ENCODE measurements around the gene UNC13B. TPM values are rescaled to one million over a fixed set of nuclear protein-coding genes. Genes with fewer than 3 reads are reported as not detected.
"Not testable (repeated sequence)": the region's sequence is repeated elsewhere in the genome, so short reads cannot be mapped to it uniquely, and the experiment has no call there.

The UNC13B gene
- polyA plus RNA-seq, 4 donors, result 23.9 to 26.7 (median 26.5) TPM

GRCh38 chr9:35162605-35163315 is 951 bp downstream of the UNC13B start:
- peak in 2 of 4 donors; percentile 3 for DNase-seq (ENCODE audit: low read depth in 4 of 4, low spot score in 2 of 4)

DNA sequence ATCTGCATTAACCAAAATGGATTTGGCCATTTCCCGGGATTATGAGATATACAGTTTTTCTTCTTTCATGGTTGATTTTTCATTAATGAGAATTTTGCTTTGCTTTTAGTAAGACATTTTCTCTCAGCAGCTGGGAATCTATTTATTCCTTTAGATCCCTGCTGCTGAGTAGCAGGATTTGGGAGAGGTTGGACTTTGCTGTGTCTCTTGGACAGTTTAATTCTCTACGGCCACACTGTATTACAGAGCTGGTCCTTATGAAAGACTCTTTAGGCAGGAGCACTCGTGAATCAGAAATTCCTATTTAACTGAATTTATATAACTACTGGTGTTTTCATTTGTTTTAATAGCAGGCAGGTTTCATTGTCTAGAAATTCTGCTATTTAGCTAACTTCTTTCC is 1.6 kb downstream of the UNC13B start:
- no peak for DNase-seq (ENCODE audit: low read depth in 4 of 4, low spot score in 2 of 4)

DNA sequence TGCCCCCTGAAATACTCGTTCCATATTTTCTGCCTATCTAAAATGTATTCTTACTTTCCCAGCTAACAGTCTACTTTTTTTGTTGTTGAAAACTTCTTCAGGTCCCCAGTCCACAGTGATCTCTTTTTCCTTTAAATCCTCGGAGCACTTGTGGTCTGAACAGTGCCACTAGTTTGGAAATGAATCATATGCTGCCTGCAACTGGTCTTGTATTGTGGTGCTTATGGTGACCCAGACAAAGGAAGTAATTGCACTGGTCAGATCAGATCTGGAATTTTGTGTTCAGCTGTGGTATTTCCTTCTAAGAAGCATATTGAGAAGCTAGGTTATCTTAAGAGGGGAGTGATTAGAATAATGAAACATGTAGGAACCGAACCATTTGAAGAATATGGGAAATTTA is 2.9 kb downstream of the UNC13B start:
- DNase-seq (ENCODE audit: low read depth in 4 of 4, low spot score in 2 of 4), result no peak

DNA sequence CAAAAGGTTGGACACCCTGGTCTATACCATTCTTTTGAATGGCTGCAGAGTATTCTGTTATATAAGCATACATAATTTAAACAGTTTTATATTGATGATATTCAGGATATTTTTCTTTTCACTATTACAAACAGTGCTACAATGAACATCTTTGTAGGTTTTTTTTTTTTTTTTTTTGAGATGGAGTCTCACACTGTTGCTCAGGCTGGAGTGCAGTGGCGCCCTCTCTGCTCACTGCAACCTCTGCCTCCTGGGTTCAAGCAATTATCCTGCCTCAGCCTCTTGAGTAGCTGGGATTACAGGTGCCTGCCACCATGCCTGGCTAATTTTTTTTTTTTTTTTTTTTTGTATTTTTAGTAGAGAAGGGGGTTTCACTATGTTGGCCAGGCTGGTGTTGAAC is 5.6 kb downstream of the UNC13B start:
- not testable (repeated sequence) for DNase-seq (ENCODE audit: low read depth in 4 of 4, low spot score in 2 of 4)

- DNase-seq (ENCODE audit: low read depth in 4 of 4, low spot score in 2 of 4), result no peak
Measured at GRCh38 chr9:35168963-35169362, 7.2 kb downstream of the UNC13B start.

GRCh38 chr9:35172878-35173277 is 11.1 kb downstream of the UNC13B start:
- no peak for DNase-seq (ENCODE audit: low read depth in 4 of 4, low spot score in 2 of 4)

GRCh38 chr9:35177520-35177919 is 15.7 kb downstream of the UNC13B start:
- no peak for DNase-seq (ENCODE audit: low read depth in 4 of 4, low spot score in 2 of 4)

DNA sequence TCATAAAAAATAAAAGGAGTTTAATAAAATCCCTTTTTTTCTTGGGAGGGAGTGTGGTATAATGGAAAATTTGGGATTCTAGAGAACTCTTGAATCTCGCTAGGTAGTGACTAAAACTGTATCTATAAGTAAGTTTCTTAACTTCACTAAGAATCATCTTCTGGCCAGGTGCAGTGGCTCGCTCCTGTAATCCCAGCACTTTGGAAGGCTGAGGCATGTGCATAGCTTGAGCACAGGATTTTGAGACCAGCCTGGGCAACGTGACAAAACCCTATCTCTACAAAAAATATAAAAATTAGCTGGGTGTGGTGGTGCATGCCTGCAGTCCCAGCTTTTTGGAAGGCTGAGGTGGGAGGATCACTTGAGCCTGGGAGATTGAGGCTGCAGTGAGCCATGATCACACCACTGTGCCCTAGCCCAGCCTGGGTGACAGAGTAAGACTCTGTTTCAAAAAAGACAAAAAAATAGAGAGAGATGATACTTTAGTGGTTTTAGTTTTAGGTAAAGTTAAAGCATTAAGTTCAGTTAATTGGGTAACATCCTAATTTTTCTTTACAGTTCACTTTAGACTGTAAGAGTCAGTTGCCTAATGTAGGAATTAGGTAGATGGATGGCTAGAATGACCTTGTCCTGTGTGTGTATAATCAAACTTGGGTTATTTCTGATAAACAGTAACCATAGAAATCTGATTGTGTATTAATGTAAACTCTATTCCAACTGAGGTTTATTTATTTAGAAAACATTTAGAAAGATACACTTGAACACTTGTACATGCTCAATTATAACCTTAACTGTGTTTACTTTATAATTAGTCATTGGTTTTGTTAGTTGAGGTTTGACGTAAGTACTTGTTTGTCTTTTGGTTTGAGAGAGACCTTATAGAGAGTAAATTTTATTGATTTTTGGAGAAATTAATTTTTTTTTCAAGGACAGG is 17.8 kb downstream of the UNC13B start:
- DNase-seq (ENCODE audit: low read depth in 4 of 4, low spot score in 2 of 4), result no peak

- DNase-seq (ENCODE audit: low read depth in 4 of 4, low spot score in 2 of 4), result no peak
Measured at GRCh38 chr9:35180801-35181200, 19.0 kb downstream of the UNC13B start.

DNA sequence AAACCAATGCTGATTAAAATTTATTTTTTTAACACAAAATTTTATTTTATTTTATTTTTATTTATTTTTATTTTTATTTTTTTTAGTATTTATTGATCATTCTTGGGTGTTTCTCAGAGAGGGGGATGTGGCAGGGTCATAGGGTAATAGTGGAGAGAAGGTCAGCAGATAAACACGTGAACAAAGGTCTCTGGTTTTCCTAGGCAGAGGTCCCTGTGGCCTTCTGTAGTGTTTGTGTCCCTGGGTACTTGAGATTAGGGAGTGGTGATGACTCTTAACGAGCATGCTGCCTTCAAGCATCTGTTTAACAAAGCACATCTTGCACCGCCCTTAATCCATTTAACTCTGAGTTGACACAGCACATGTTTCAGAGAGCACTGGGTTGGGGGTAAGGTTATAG is 20.6 kb downstream of the UNC13B start:
- not testable (repeated sequence) for DNase-seq (ENCODE audit: low read depth in 4 of 4, low spot score in 2 of 4)

- not testable (repeated sequence) for DNase-seq (ENCODE audit: low read depth in 4 of 4, low spot score in 2 of 4)
Measured at GRCh38 chr9:35182996-35183754, 21.4 kb downstream of the UNC13B start.

DNA sequence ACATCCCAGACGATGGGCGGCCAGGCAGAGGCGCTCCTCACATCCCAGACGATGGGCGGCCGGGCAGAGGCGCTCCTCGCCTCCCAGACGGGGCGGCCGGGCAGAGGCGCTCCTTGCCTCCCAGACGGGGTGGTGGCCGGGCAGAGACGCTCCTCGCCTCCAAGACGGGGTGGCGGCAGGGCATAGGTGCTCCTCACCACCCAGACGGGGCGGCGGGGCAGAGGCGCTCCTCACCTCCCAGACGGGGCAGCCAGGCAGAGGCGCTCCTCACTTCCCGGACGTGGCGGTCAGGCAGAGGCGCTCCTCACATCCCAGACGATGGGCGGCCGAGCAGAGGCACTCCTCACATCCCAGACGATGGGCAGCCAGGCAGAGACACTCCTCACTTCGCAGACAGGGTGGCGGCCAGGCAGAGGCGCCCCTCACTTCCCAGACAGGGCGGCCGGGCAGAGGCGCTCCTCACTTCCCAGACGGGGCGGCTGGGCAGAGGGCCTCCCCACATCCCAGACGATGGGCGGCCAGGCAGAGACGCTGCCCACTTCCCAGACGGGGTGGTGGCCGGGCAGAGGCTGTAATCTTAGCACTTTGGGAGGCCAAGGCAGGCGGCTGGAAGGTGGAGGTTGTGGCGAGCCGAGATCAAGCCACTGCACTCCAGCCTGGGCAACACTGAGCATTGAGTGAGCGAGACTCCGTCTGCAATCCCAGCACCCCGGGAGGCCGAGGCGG is 22.1 kb downstream of the UNC13B start:
- DNase-seq (ENCODE audit: low read depth in 4 of 4, low spot score in 2 of 4), result not testable (repeated sequence)

DNA sequence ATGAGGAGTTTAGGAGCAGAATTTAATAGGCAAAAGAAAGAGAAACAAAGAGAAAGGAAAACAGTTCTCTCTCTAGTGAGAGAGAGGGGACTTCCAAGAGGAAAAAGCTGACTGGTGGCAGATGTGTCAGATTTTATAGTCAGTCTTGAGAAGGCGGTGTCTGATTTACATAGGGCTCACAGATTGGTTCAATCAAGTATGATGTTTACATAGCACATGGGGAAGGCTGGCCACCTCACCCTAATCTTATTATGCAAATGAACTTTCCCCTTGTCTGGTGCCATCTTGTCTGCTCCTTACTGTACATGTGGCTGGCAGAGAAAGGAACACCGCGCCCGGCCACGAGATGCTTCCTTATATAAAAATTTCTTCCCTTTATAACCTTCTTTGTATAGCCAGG is 24.7 kb downstream of the UNC13B start:
- no peak for DNase-seq (ENCODE audit: low read depth in 4 of 4, low spot score in 2 of 4)

DNA sequence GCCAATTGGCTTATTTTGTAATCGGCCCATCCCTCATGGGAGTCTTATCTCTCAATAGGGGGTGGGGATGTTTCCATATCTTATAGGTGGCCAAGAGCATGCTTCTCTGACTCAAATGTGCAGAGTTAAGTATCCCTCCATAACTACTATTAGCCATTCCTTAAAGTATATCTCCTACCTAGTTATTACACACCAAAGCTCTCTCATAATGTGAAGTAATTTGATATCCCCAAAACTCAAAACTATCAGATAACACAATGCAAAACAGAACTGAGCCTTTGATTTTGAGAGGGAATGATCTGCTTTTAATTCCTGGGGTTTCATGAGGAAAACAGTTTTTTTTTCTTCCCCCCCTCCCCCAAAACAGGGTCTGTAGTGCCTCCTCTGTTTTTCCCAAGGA is 28.4 kb downstream of the UNC13B start:
- no peak for DNase-seq (ENCODE audit: low read depth in 4 of 4, low spot score in 2 of 4)

DNA sequence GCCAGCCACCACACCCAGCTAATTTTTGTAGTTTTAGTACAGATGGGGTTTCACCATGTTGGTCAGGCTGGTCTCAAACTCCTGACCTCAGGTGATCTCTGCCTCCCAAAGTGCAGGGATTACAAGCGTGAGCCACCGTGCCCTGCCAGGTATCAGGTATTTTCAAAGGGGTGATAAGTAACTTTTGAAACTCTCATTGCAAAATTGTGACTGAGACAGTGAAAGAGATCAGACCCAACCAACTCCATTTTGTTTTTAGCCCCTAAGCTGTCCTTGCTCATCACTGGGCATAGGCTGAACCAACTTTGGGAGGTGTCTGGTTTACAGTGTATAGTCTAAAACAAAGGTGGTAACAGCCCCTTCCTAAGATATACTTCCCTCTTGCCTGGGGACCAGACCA is 29.3 kb downstream of the UNC13B start:
- DNase-seq (ENCODE audit: low read depth in 4 of 4, low spot score in 2 of 4), result no peak

DNA sequence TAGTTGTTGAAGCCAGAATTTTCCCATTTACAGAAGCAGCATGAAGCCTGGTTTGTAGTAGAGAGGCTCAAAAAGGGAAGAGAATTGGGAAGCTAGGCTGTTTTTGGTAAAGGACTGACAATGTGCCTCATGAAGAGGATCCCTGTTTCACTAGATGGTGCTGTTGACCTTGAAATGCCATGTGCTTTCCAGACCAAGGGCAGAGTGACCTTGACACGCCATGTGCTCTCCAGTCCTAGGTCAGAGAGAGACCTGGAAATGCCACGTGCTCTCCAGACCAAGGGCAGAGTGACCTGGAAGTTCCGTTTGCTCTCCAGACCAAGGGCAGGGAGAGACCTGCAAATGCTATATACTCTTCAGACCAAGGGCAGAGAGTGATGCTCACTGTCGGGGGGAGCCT is 32.0 kb downstream of the UNC13B start:
- no peak for DNase-seq (ENCODE audit: low read depth in 4 of 4, low spot score in 2 of 4)

DNA sequence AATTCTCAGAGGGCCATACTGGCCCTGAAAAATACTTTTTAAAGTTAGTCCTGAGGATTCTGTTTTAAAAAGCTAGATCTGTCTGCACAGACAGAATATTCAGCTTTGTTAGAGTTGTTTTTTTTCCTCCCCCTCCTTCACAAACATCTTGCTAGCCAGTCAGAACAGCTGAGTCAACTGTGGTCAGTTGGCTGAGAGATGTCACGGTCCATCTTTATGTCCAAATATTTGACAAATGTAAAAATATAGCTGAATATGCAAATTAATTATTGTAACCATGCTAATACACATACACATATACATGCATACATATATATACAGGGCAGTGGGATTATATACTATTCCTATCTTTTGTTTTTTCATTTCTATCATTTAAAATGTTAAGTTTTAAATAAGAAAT is 33.9 kb downstream of the UNC13B start:
- no peak for DNase-seq (ENCODE audit: low read depth in 4 of 4, low spot score in 2 of 4)

DNA sequence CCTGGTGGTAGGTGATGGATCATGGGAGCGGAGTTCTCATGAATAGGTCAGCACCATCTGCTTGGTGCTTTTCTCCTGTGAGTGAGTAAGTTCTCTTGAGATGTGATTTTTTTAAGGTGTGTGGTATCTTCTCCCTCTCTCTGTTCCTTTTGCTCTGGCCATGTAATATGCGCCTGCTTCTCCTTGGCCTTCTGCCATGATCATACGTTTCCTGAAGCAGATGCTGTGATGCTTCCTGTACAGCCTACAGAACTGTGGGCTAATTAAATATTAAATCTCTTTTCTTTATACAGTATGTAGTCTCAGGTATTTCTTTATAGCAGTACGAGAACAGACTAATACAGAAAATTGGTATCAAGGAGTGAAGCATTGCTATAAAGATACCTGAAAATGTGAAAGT is 36.4 kb downstream of the UNC13B start:
- no peak for DNase-seq (ENCODE audit: low read depth in 4 of 4, low spot score in 2 of 4)

- DNase-seq (ENCODE audit: low read depth in 4 of 4, low spot score in 2 of 4), result no peak
Measured at GRCh38 chr9:35203528-35203927, 41.7 kb downstream of the UNC13B start.

GRCh38 chr9:35205340-35205739 is 43.5 kb downstream of the UNC13B start:
- DNase-seq (ENCODE audit: low read depth in 4 of 4, low spot score in 2 of 4), result no peak
